Ishikawa (cell line): Measurements from ENCODE around the gene ZFYVE9.

ENCODE experiments used
- CEBPB ChIP-seq: IDR thresholded peaks from 2 replicates; pipeline ENCODE4 v1.6.1; 2012
- EGR1 ChIP-seq: IDR thresholded peaks from 2 replicates; pipeline ENCODE4 v1.6.1; 2012
- EP300 ChIP-seq: IDR thresholded peaks from 2 replicates; pipeline ENCODE4 v1.6.1; 2012; ENCODE audit warnings: borderline replicate concordance
- FOXM1 ChIP-seq: IDR thresholded peaks from 2 replicates; pipeline ENCODE4 v1.6.1; 2012; ENCODE audit warnings: low read depth, borderline replicate concordance
- MAX ChIP-seq: IDR thresholded peaks from 2 replicates; pipeline ENCODE4 v1.6.1; 2012
- RAD21 ChIP-seq: IDR thresholded peaks from 2 replicates; pipeline ENCODE4 v1.6.1; 2012; ENCODE audit warnings: low read depth
- REST ChIP-seq: IDR thresholded peaks from 2 replicates; pipeline ENCODE4 v1.6.1; 2012; ENCODE audit warnings: low read depth, mild to moderate bottlenecking
- TAF1 ChIP-seq: IDR thresholded peaks from 2 replicates; pipeline ENCODE4 v1.6.1; 2012; ENCODE audit warnings: low read depth, mild to moderate bottlenecking
- TEAD4 ChIP-seq: IDR thresholded peaks from 2 replicates; pipeline ENCODE4 v1.6.1; 2012
- YY1 ChIP-seq: IDR thresholded peaks from 2 replicates; pipeline ENCODE4 v1.6.1; 2012; ENCODE audit warnings: low read depth
- ZBTB7A ChIP-seq: IDR thresholded peaks from 2 replicates; pipeline ENCODE4 v1.6.1; 2012; ENCODE audit warnings: low read depth

- no peak for TF ChIP-seq EP300
- TF ChIP-seq TAF1 = no peak
- no peak for TF ChIP-seq TEAD4
- no peak for TF ChIP-seq CEBPB
- no peak for TF ChIP-seq FOXM1
- no peak for TF ChIP-seq MAX
- TF ChIP-seq YY1 = no peak
- TF ChIP-seq EGR1 = no peak
- no peak for TF ChIP-seq REST
- TF ChIP-seq RAD21 = no peak
- TF ChIP-seq ZBTB7A = no peak
Measured at GRCh38 chr1:52358851-52359497, 217.1 kb downstream of the ZFYVE9 start.
